HEK293 (cell line): ENCODE data around the gene DDX56.
A peak's percentile ranks its signal among the peaks of the same experiment; 100 is the strongest.

ENCODE experiments used
- CTCF ChIA-PET: fragments of 350-600 bp; formaldehyde crosslinking; extraction: SDS; loops from one replicate; lab custom pipeline; 2021; ENCODE audit warnings: antibody characterized with exemption; lab: Yijun Ruan, JAX
- POLR2A ChIA-PET: fragments of 300-600 bp; formaldehyde crosslinking; extraction: SDS; loops from one replicate; lab custom pipeline; 2020; ENCODE audit warnings: antibody characterized with exemption, inconsistent platforms; lab: Yijun Ruan, JAX
- H3K27ac ChIP-seq: fragments of 200-500 bp; sonication (Bioruptor generic); 2 replicates; pipeline ENCODE4 v1.5.1; 2014; ENCODE audit warnings: low read depth, low read length, control low read depth, inconsistent platforms; ENCODE audit errors: extremely low read depth
- H3K36me3 ChIP-seq, 2 experiments: fragments of 200-500 bp in 1 of 2; sonication (Bioruptor generic) in 1 of 2; 1 replicate in 1 of 2; 2 replicates in 1 of 2; pipeline ENCODE4 v1.5.1; 2014 to 2017; ENCODE audit warnings: inconsistent platforms in 2 of 2, low read length in 2 of 2; ENCODE audit not compliant: control insufficient read depth in 2 of 2, insufficient read depth in 1 of 2
- H3K4me1 ChIP-seq: fragments of 200-500 bp; sonication (Bioruptor generic); 2 replicates; pipeline ENCODE4 v1.5.1; 2014; ENCODE audit warnings: mild to moderate bottlenecking, low read length, inconsistent platforms; ENCODE audit not compliant: control insufficient read depth, insufficient read depth
- H3K4me3 ChIP-seq: 2 replicates; pipeline ENCODE4 v1.5.1; 2011; ENCODE audit warnings: low read depth, mild to moderate bottlenecking, control low read depth, low read length, moderate library complexity
- H3K9me3 ChIP-seq: fragments of 200-500 bp; sonication (Bioruptor generic); 2 replicates; pipeline ENCODE4 v1.5.1; 2014; ENCODE audit warnings: low read depth, low read length, inconsistent platforms; ENCODE audit not compliant: control insufficient read depth, insufficient read depth
- BCL11B ChIP-seq: fragments of 450-650 bp; formaldehyde crosslinking; IDR thresholded peaks from 2 replicates; pipeline ENCODE4 v1.5.1; 2016; ENCODE audit warnings: low read depth, missing biosample characterization, missing genetic modification characterization
- BCL6B ChIP-seq: fragments of 450-650 bp; formaldehyde crosslinking; IDR thresholded peaks from 2 replicates; pipeline ENCODE4 v1.5.1; 2017; ENCODE audit warnings: missing biosample characterization, missing genetic modification characterization
- KLF9 ChIP-seq: fragments of 450-650 bp; formaldehyde crosslinking; IDR thresholded peaks from 2 replicates; pipeline ENCODE4 v1.5.1; 2016; ENCODE audit warnings: missing biosample characterization, missing genetic modification characterization, low read depth
- SCRT2 ChIP-seq: fragments of 450-650 bp; formaldehyde crosslinking; IDR thresholded peaks from 2 replicates; pipeline ENCODE4 v1.5.1; 2016; ENCODE audit warnings: missing biosample characterization, missing genetic modification characterization
- ZBTB17 ChIP-seq: fragments of 450-650 bp; formaldehyde crosslinking; IDR thresholded peaks from 2 replicates; pipeline ENCODE4 v1.5.1; 2016; ENCODE audit warnings: missing biosample characterization, missing genetic modification characterization
- ZNF148 ChIP-seq: fragments of 450-650 bp; formaldehyde crosslinking; IDR thresholded peaks from 2 replicates; pipeline ENCODE4 v1.5.0; 2017; ENCODE audit warnings: missing biosample characterization, missing genetic modification characterization, borderline replicate concordance
- ZNF2 ChIP-seq: fragments of 450-650 bp; formaldehyde crosslinking; IDR thresholded peaks from 2 replicates; pipeline ENCODE4 v1.5.1; 2016; ENCODE audit warnings: missing biosample characterization, missing genetic modification characterization
- ZNF324 ChIP-seq: fragments of 450-650 bp; formaldehyde crosslinking; IDR thresholded peaks from 2 replicates; pipeline ENCODE4 v1.5.1; 2016; ENCODE audit warnings: missing biosample characterization, missing genetic modification characterization
- ZNF449 ChIP-seq: fragments of 450-650 bp; formaldehyde crosslinking; IDR thresholded peaks from 2 replicates; pipeline ENCODE4 v1.5.1; 2017; ENCODE audit warnings: missing biosample characterization, mild to moderate bottlenecking, missing genetic modification characterization, moderate library complexity
- ZNF514 ChIP-seq: fragments of 450-650 bp; formaldehyde crosslinking; IDR thresholded peaks from 2 replicates; pipeline ENCODE4 v1.5.1; 2016; ENCODE audit warnings: missing biosample characterization, missing genetic modification characterization
- ZNF518A ChIP-seq: fragments of 450-650 bp; formaldehyde crosslinking; conservative IDR thresholded peaks from 2 replicates; pipeline ENCODE4 v1.5.1; 2016; ENCODE audit warnings: low read depth, missing biosample characterization, missing genetic modification characterization
- ZNF521 ChIP-seq: fragments of 450-650 bp; formaldehyde crosslinking; IDR thresholded peaks from 2 replicates; pipeline ENCODE4 v1.5.1; 2017; ENCODE audit warnings: missing biosample characterization, mild to moderate bottlenecking, missing genetic modification characterization
- ZNF600 ChIP-seq: fragments of 450-650 bp; formaldehyde crosslinking; IDR thresholded peaks from 2 replicates; pipeline ENCODE4 v1.5.1; 2016; ENCODE audit warnings: missing biosample characterization, missing genetic modification characterization
- ZNF629 ChIP-seq: fragments of 450-650 bp; formaldehyde crosslinking; IDR thresholded peaks from 2 replicates; pipeline ENCODE4 v1.5.1; 2017; ENCODE audit warnings: missing biosample characterization, missing genetic modification characterization
- ZNF639 ChIP-seq: fragments of 450-650 bp; formaldehyde crosslinking; IDR thresholded peaks from 2 replicates; pipeline ENCODE4 v1.5.1; 2016; ENCODE audit warnings: missing biosample characterization, missing genetic modification characterization
- ZNF660 ChIP-seq: fragments of 450-650 bp; IDR thresholded peaks from 2 replicates; pipeline ENCODE4 v1.5.1; 2018; ENCODE audit warnings: missing biosample characterization, mild to moderate bottlenecking, missing genetic modification characterization

The DDX56 gene

GRCh38 chr7:44565795-44566559 lies 7.7 kb downstream of the DDX56 start:
- no peaks in the 10 kb centered on the region; the same call in 1 of the 2 replicates for H3K4me1 ChIP-seq
- CTCF ChIA-PET = interaction anchor here (0.6 to 2.1 kb wide), 19 partner anchors 8 to 546 kb away, joined by 3 to 17 read pairs (median 4); partner anchors contain the start of genes DDX56, H2AZ2 and NUDCD3
- POLR2A ChIA-PET = interaction anchor here (0.7 to 2.6 kb wide), 9 partner anchors 8 to 351 kb away, joined by 3 to 34 read pairs (median 5); partner anchors contain the start of genes DDX56, NUDCD3 and TMED4
- no peak overlapping the region for H3K4me3 ChIP-seq
- TF ChIP-seq ZBTB17 (tag by site-specific recombination) = 0 out of 2 replicates have a peak, but pooled peaks have one; percentile 40
- 0 out of 2 replicates have a peak, but pooled peaks have one; percentile 4 for TF ChIP-seq ZNF600 (tag by site-specific recombination)
- 0 out of 2 replicates have a peak, but pooled peaks have one; percentile 3 for TF ChIP-seq ZNF2
- TF ChIP-seq ZNF449 = peak; percentile 8; the same call in 1 of the 2 replicates
- TF ChIP-seq ZNF639 (tag by site-specific recombination) = no peak
- TF ChIP-seq, all 188 proteins: peak for 4
- Histone ChIP-seq H3K27ac (no peak overlapping the region), H3K9me3 (no peaks in the 10 kb centered on the region), H3K36me3 (peaks cover 13 to 74% of the 10 kb centered on the region in 2 experiments)

GRCh38 chr7:44565097-44565794 lies 8.5 kb downstream of the DDX56 start:
- peaks cover 11 to 67% of the 10 kb centered on the region in 2 experiments; a peak in 2 of 3 replicates for H3K36me3 ChIP-seq
- H3K9me3 ChIP-seq = no peaks in the 10 kb centered on the region
- ChIA-PET CTCF (interaction anchor here (0.6 to 2.1 kb wide), 26 partner anchors 9 to 545 kb away, joined by 3 to 17 read pairs (median 4); partner anchors contain the start of genes DBNL, DDX56, H2AZ2 and NUDCD3), POLR2A (interaction anchor here (0.6 to 2.6 kb wide), 11 partner anchors 8 to 836 kb away, joined by 3 to 34 read pairs (median 4); partner anchors contain the start of genes COA1, DDX56, NUDCD3 and TMED4)
- H3K4me1 ChIP-seq = no peaks in the 10 kb centered on the region; the same call in 1 of the 2 replicates
- no peak overlapping the region for H3K27ac ChIP-seq
- H3K4me3 ChIP-seq = no peak overlapping the region
- TF ChIP-seq KLF9 (tag by site-specific recombination) (no peak), BCL6B (tag by site-specific recombination) (no peak), BCL11B (tag by site-specific recombination) (no peak), SCRT2 (tag by site-specific recombination) (peak; percentile 45; the same call in 1 of the 2 replicates), ZNF324 (tag by site-specific recombination) (no peak), ZNF514 (tag by site-specific recombination) (no peak), ZNF629 (tag by site-specific recombination) (0 out of 2 replicates have a peak, but pooled peaks have one; percentile 10), ZNF449 (peak; percentile 13; the same call in 1 of the 2 replicates), ZNF660 (0 out of 2 replicates have a peak, but pooled peaks have one; percentile 31), ZNF518A (no peak), ZNF521 (no peak), ZNF148 (no peak)
